SU-DHL-6 (cell line): ENCODE data around the gene DARS2.

Source experiments
- EZH2phosphoT487 ChIP-seq: fragments of 200-600 bp; sonication (generic), shearing (Covaris generic); conservative IDR thresholded peaks from 2 replicates; pipeline ENCODE4 v1.6.1; 2018; ENCODE audit warnings: mild to moderate bottlenecking, antibody characterized with exemption, low read length, moderate library complexity, mixed read lengths
- TF ChIP-seq, protein P1 (sequence below): fragments of 200-600 bp; sonication (generic); IDR thresholded peaks from one replicate; pipeline ENCODE4 v1.5.1; 2017; ENCODE audit warnings: antibody characterized with exemption, mild to moderate bottlenecking, low read length, moderate library complexity; ENCODE audit not compliant: insufficient read depth, poor library complexity, severe bottlenecking

DNA sequence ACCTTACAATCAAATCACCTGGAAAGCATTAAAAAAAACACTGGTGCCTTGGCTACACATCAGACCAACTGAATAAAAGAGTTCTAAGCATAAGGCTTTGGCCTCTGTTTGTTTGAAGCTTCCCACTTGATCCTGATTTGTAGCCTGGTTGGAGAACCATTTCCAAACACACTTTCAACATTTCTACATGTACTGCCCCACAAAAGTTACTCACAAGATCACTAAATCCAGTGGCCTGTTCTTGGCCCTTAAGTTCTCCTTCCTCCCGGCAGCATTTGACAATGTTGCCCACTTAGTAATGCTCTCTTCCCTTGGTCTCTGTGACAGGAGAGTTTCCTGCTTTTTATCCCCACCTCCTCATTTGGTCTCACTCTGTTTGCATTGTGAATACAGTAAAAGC lies 31.5 kb downstream of the DARS2 start:
- TF ChIP-seq, protein P1, sequence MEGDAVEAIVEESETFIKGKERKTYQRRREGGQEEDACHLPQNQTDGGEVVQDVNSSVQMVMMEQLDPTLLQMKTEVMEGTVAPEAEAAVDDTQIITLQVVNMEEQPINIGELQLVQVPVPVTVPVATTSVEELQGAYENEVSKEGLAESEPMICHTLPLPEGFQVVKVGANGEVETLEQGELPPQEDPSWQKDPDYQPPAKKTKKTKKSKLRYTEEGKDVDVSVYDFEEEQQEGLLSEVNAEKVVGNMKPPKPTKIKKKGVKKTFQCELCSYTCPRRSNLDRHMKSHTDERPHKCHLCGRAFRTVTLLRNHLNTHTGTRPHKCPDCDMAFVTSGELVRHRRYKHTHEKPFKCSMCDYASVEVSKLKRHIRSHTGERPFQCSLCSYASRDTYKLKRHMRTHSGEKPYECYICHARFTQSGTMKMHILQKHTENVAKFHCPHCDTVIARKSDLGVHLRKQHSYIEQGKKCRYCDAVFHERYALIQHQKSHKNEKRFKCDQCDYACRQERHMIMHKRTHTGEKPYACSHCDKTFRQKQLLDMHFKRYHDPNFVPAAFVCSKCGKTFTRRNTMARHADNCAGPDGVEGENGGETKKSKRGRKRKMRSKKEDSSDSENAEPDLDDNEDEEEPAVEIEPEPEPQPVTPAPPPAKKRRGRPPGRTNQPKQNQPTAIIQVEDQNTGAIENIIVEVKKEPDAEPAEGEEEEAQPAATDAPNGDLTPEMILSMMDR, result no peak
- TF ChIP-seq EZH2phosphoT487, result no peak
